ENCODE data around the gene AGT. TPM values are rescaled to one million over a fixed set of nuclear protein-coding genes. Genes with fewer than 3 reads are reported as not detected.
A peak's percentile ranks its signal among the peaks of the same experiment; 100 is the strongest.

AGT gene
- total RNA-seq (2021; ENCODE audit: unreplicated experiment) (0.93 TPM), Bru-seq, nascent RNA (percentile 12 among the genes with signal in this experiment), BruChase-seq, experiment 1, labeled RNA remaining after a 6-hour chase (not detected), BruChase-seq, experiment 2, labeled RNA remaining after a 2-hour chase (percentile 14 among the genes with signal in this experiment)
- polyA plus RNA-seq (2012), result 0.04 TPM in 1 of 2 replicates, not detected in the other
- long read RNA-seq, result 0 reads

DNA sequence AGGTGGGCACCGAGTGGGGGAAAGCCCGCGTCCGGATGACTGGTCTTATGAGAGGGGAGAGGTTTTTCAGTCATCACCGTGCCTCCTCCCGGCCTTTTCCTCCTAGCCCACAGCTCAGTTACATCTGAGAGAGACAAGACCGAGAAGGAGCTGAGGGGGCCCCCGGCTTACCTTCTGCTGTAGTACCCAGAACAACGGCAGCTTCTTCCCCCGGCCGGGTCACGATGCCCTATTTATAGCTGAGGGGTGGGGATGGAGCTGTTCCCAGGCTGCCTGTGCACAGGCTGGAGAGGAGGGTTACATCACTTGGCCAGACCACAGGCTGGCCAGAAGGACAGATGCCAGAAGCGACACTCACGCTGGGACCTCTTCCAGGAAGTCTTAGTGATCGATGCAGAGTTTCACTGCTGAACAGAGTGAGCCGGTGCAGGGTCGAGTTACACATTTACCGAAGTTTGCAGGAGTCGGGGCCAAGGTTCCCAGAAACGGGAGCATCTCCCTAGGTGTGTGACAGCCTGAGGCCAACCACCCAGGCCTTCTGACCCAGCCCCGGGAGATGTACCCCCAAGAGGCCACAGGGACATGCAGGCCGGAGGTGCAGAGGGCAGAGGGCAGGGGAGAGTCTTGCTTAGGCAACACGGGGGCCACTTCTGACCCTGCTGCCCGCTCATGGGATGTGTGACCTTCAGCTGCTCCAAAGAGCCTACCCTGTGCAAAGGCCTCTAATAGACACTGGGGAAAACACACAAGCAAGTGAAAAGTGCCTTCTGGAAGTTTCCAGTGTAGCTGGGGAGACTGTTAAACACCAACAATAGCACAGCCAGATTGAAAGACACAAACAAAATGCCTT lies at the start of gene AGT:
Gene AGT (minus strand): TSS at position 208 of the 850 bp plus-strand sequence. CDS start 3,299 bp downstream, outside the sequence.
- Histone ChIP-seq H3K36me3 (ENCODE audit: control insufficient read depth in 1 of 2, insufficient read depth in 2 of 2, low read length in 2 of 2) (no peaks in the 10 kb centered on the region), H2AFZ (ENCODE audit: low read depth, low read length, poor library complexity, severe bottlenecking) (no peak within 1 kb of the TSS), H3K79me2 (ENCODE audit: insufficient read depth, low read length) (no peaks in the 10 kb centered on the region), H3K4me3 (replicated peaks in 1 of 2; ENCODE audit: low read depth in 1 of 2, low read length in 2 of 2) (no peak within 1 kb of the TSS), H4K20me1 (ENCODE audit: insufficient read depth) (no peaks in the 10 kb centered on the region), H3K4me1 (ENCODE audit: control insufficient read depth in 1 of 2, insufficient read depth in 2 of 2, low read length in 2 of 2) (no peaks in the 10 kb centered on the region), H3K9ac (ENCODE audit: low read length) (no peak within 1 kb of the TSS), H3K27ac (ENCODE audit: low read depth, low read length) (no peak within 1 kb of the TSS), H3K9me2 (ENCODE audit: insufficient read depth) (no peaks in the 10 kb centered on the region), H3K27me3 (ENCODE audit: insufficient read depth, low read length) (no peaks in the 10 kb centered on the region), H3K9me3 (ENCODE audit: control insufficient read depth in 1 of 2, insufficient read depth in 1 of 2, low read depth in 1 of 2, low read length in 2 of 2) (no peaks in the 10 kb centered on the region), H3K4me2 (ENCODE audit: low read length) (no peak within 1 kb of the TSS)
- CTCF ChIA-PET, result no interaction called here
- ATAC-seq, result no peak
- DNase-seq (ENCODE audit: low read depth, low spot score), result no peak
- TF ChIP-seq, protein P1, sequence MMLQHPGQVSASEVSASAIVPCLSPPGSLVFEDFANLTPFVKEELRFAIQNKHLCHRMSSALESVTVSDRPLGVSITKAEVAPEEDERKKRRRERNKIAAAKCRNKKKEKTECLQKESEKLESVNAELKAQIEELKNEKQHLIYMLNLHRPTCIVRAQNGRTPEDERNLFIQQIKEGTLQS (IDR thresholded peaks at IDR 0.05), result no peak
- TF ChIP-seq FOSL1 (IDR thresholded peaks at IDR 0.05; ENCODE audit: low read depth) (no peak), TCF7L2 (IDR thresholded peaks at IDR 0.05; ENCODE audit: borderline replicate concordance, extremely low read depth, insufficient read depth, insufficient read length) (no peak), POLR2A (IDR thresholded peaks at IDR 0.05; ENCODE audit: borderline replicate concordance, extremely low read depth, insufficient read depth, insufficient read length) (no peak), SRF (IDR thresholded peaks at IDR 0.05; ENCODE audit: low read depth) (no peak), YY1 (IDR thresholded peaks at IDR 0.05; ENCODE audit: extremely low read depth, insufficient replicate concordance, low read depth, low read length) (no peak), SP1 (IDR thresholded peaks at IDR 0.05; ENCODE audit: low read depth) (no peak)
- TF ChIP-seq, protein P2, sequence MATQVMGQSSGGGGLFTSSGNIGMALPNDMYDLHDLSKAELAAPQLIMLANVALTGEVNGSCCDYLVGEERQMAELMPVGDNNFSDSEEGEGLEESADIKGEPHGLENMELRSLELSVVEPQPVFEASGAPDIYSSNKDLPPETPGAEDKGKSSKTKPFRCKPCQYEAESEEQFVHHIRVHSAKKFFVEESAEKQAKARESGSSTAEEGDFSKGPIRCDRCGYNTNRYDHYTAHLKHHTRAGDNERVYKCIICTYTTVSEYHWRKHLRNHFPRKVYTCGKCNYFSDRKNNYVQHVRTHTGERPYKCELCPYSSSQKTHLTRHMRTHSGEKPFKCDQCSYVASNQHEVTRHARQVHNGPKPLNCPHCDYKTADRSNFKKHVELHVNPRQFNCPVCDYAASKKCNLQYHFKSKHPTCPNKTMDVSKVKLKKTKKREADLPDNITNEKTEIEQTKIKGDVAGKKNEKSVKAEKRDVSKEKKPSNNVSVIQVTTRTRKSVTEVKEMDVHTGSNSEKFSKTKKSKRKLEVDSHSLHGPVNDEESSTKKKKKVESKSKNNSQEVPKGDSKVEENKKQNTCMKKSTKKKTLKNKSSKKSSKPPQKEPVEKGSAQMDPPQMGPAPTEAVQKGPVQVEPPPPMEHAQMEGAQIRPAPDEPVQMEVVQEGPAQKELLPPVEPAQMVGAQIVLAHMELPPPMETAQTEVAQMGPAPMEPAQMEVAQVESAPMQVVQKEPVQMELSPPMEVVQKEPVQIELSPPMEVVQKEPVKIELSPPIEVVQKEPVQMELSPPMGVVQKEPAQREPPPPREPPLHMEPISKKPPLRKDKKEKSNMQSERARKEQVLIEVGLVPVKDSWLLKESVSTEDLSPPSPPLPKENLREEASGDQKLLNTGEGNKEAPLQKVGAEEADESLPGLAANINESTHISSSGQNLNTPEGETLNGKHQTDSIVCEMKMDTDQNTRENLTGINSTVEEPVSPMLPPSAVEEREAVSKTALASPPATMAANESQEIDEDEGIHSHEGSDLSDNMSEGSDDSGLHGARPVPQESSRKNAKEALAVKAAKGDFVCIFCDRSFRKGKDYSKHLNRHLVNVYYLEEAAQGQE (IDR thresholded peaks at IDR 0.05; ENCODE audit: low read depth), result no peak
- no TSS peak for BruUV-seq (replicated peaks)
- RAD21 ChIA-PET (ENCODE audit: low non-redundant PET in 1 of 2, low total read pairs in 2 of 2, uncharacterized antibody in 2 of 2, unreplicated experiment in 2 of 2), result no interaction called here
- intact Hi-C loops (cut with micrococcal nuclease), result no loop called here
- POLR2A ChIA-PET, result no interaction called here
